Astrocyte (in vitro differentiated cells and primary cell): Measurements from ENCODE around the gene CSK. TPM values are rescaled to one million over a fixed set of nuclear protein-coding genes. Genes with fewer than 3 reads are reported as not detected.

ENCODE experiments used
- DNase-seq: peaks from one replicate; pipeline ENCODE4 v3.0.0-alpha.2; 2010; ENCODE audit warnings: low read depth
- FAIRE-seq: peaks from 2 replicates; lab custom pipeline; 2011; peaks lifted over from hg19 to GRCh38; lab: Jason Lieb, UNC
- H2AFZ ChIP-seq: 2 replicates; pipeline ENCODE4 v1.6.0; 2012; ENCODE audit warnings: low read depth, low read length, inconsistent platforms
- H3K27ac ChIP-seq: 2 replicates; pipeline ENCODE4 v1.5.1; 2011; ENCODE audit warnings: low read depth, low read length, inconsistent platforms
- H3K27me3 ChIP-seq: 2 replicates; pipeline ENCODE4 v1.6.0; 2011; ENCODE audit warnings: low read length, inconsistent platforms; ENCODE audit not compliant: insufficient read depth
- H3K36me3 ChIP-seq: 2 replicates; pipeline ENCODE4 v1.5.1; 2011; ENCODE audit warnings: low read length, inconsistent platforms; ENCODE audit not compliant: insufficient read depth
- H3K4me1 ChIP-seq: 2 replicates; pipeline ENCODE4 v1.5.1; 2011; ENCODE audit warnings: low read length, inconsistent platforms; ENCODE audit not compliant: insufficient read depth
- H3K4me2 ChIP-seq: 2 replicates; pipeline ENCODE4 v1.6.0; 2012; ENCODE audit warnings: low read length, inconsistent platforms
- H3K4me3 ChIP-seq: 2 replicates; pipeline ENCODE4 v1.5.1; 2011; ENCODE audit warnings: low read depth, mild to moderate bottlenecking, low read length, inconsistent platforms; ENCODE audit not compliant: insufficient read depth
- H3K79me2 ChIP-seq: 2 replicates; pipeline ENCODE4 v1.6.0; 2012; ENCODE audit warnings: mild to moderate bottlenecking, low read length, inconsistent platforms; ENCODE audit not compliant: insufficient read depth
- H3K9ac ChIP-seq: 2 replicates; pipeline ENCODE4 v1.6.0; 2012; ENCODE audit warnings: mild to moderate bottlenecking, low read length, inconsistent platforms
- H3K9me3 ChIP-seq: 2 replicates; pipeline ENCODE4 v1.5.1; 2012; ENCODE audit warnings: low read depth, mild to moderate bottlenecking, low read length, inconsistent platforms; ENCODE audit not compliant: insufficient read depth
- H4K20me1 ChIP-seq: 2 replicates; pipeline ENCODE4 v1.6.0; 2012; ENCODE audit warnings: low read length, inconsistent platforms; ENCODE audit not compliant: insufficient read depth
- H3K27ac Mint-ChIP-seq: one replicate; pipeline ENCODE4 v1.8.0; 2021; ENCODE audit warnings: mild to moderate bottlenecking, mixed read lengths; ENCODE audit not compliant: unreplicated experiment
- H3K27me3 Mint-ChIP-seq: one replicate; pipeline ENCODE4 v1.8.0; 2021; ENCODE audit warnings: low read depth, mixed read lengths; ENCODE audit not compliant: unreplicated experiment
- H3K36me3 Mint-ChIP-seq: one replicate; pipeline ENCODE4 v1.8.0; 2021; ENCODE audit warnings: low read depth, mixed read lengths; ENCODE audit not compliant: unreplicated experiment
- H3K4me1 Mint-ChIP-seq: one replicate; pipeline ENCODE4 v1.8.0; 2021; ENCODE audit warnings: low read depth, mixed read lengths; ENCODE audit not compliant: unreplicated experiment
- H3K4me3 Mint-ChIP-seq: one replicate; pipeline ENCODE4 v1.8.0; 2021; ENCODE audit warnings: mild to moderate bottlenecking, moderate library complexity, mixed read lengths; ENCODE audit not compliant: unreplicated experiment
- H3K9me3 Mint-ChIP-seq: one replicate; pipeline ENCODE4 v1.8.0; 2021; ENCODE audit warnings: mild to moderate bottlenecking, mixed read lengths; ENCODE audit not compliant: unreplicated experiment
- EZH2 ChIP-seq: IDR thresholded peaks from 2 replicates; pipeline ENCODE4 v1.6.1; 2012; ENCODE audit warnings: mild to moderate bottlenecking, low read length, inconsistent platforms; ENCODE audit not compliant: insufficient read depth
- total RNA-seq: library from RNA; stranded (reverse); gene quantifications from 2 replicates; pipeline ENCODE4 v1.2.1, GENCODE V29; 2021
- TF ChIP-seq, protein P1 (sequence below): IDR thresholded peaks from 2 replicates; pipeline ENCODE4 v1.5.1; 2011; ENCODE audit warnings: low read depth, mild to moderate bottlenecking, inconsistent platforms, low read length, moderate library complexity; ENCODE audit not compliant: insufficient read depth

CSK gene
- total RNA-seq, 1 donor from 2014 or later, result 49.8 TPM

DNA sequence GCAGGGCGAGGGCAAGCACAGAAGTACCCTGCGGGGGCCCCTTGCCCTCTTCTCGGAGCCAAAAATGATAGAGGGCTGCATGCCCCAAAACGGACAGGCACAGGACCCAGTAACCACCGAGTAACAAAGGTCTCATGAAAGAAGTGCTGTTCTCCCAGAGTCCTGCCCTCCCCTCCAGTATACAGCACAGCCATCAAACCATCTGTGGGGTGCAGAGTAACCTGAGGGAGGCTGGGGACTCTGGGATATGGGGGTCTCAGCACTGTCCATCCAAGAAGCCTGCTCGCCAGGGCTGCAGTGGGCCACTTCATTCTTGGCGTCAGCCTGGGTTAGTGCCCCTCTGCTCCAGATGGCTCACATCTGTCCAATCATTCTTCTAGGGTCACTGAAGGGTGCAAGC is 55.0 kb downstream of the CSK start:
- peaks cover 2% of the 10 kb centered on the region for H3K9me3 Mint-ChIP-seq
- Histone ChIP-seq H3K79me2 (no peaks in the 10 kb centered on the region), H2AFZ (no peak overlapping the region), H3K4me1 (no peaks in the 10 kb centered on the region), H3K4me2 (no peak overlapping the region), H3K4me3 (no peak overlapping the region), H3K9me3 (no peaks in the 10 kb centered on the region), H3K9ac (no peak overlapping the region), H4K20me1 (peaks cover 18% of the 10 kb centered on the region), H3K27me3 (no peaks in the 10 kb centered on the region), H3K27ac (no peak overlapping the region), H3K36me3 (no peaks in the 10 kb centered on the region)
- H3K27me3 Mint-ChIP-seq, result peaks cover 7% of the 10 kb centered on the region
- DNase-seq (no peak), FAIRE-seq (no peak)
- no peak overlapping the region for H3K27ac Mint-ChIP-seq
- H3K4me1 Mint-ChIP-seq, result peaks cover 2% of the 10 kb centered on the region
- peaks cover 15% of the 10 kb centered on the region for H3K36me3 Mint-ChIP-seq
- TF ChIP-seq EZH2, result no peak
- TF ChIP-seq, protein P1, sequence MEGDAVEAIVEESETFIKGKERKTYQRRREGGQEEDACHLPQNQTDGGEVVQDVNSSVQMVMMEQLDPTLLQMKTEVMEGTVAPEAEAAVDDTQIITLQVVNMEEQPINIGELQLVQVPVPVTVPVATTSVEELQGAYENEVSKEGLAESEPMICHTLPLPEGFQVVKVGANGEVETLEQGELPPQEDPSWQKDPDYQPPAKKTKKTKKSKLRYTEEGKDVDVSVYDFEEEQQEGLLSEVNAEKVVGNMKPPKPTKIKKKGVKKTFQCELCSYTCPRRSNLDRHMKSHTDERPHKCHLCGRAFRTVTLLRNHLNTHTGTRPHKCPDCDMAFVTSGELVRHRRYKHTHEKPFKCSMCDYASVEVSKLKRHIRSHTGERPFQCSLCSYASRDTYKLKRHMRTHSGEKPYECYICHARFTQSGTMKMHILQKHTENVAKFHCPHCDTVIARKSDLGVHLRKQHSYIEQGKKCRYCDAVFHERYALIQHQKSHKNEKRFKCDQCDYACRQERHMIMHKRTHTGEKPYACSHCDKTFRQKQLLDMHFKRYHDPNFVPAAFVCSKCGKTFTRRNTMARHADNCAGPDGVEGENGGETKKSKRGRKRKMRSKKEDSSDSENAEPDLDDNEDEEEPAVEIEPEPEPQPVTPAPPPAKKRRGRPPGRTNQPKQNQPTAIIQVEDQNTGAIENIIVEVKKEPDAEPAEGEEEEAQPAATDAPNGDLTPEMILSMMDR, result no peak
- H3K4me3 Mint-ChIP-seq, result no peak overlapping the region

DNA sequence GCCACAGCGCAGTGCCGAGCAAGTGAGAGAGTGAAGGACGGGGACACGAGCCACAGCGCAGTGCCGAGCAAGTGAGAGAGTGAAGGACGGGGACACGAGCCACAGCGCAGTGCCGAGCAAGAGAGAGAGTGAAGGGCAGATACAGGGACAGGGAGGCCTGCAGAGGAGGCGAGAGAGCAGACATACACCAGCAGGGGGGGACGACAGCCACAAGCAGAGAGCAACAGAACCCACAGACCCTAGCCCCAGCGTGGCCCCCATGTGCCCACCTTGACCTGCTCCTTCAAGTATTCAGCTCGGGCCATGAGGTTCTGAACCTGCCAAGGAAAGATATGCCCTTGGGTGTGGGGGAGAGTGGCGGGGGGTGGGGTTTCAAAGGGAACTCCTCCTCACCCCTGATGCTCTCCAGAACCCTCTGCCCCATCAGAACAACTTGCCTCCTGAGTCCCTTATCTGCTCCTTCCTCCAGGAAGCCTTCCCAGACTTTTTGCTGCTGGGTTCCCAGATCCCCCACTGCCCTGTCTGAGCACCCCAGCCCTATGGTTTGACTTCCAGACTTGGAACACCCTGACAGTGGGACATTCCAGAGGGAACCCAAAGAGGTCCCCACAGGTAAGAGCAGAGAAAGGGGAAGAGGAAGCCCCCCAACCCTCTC is 55.7 kb downstream of the CSK start:
- H3K27me3 Mint-ChIP-seq, result peaks cover 6% of the 10 kb centered on the region
- DNase-seq, result no peak

More for the DNA sequence above, 55.7 kb downstream of the CSK start:
- Histone ChIP-seq H2AFZ (no peak overlapping the region), H3K4me2 (no peak overlapping the region), H3K9me3 (no peaks in the 10 kb centered on the region), H3K27ac (no peak overlapping the region), H3K9ac (no peak overlapping the region), H3K36me3 (no peaks in the 10 kb centered on the region), H4K20me1 (peaks cover 19% of the 10 kb centered on the region), H3K79me2 (no peaks in the 10 kb centered on the region), H3K27me3 (no peaks in the 10 kb centered on the region), H3K4me1 (peaks cover 7% of the 10 kb centered on the region), H3K4me3 (no peak overlapping the region)
- no peak for FAIRE-seq
- H3K4me1 Mint-ChIP-seq, result peaks cover 2% of the 10 kb centered on the region
- peaks cover 15% of the 10 kb centered on the region for H3K36me3 Mint-ChIP-seq
- peaks cover 2% of the 10 kb centered on the region for H3K9me3 Mint-ChIP-seq
- no peak overlapping the region for H3K4me3 Mint-ChIP-seq
- TF ChIP-seq, protein P1, result no peak
- TF ChIP-seq EZH2, result no peak
- no peak overlapping the region for H3K27ac Mint-ChIP-seq
